AG09309 (cell line): ENCODE data around the gene PREX1.

Experiments
- DNase-seq: peaks from one replicate; pipeline ENCODE4 v3.0.0-alpha.2; 2010; ENCODE audit warnings: low read depth
- H3K4me3 ChIP-seq: 2 replicates; pipeline ENCODE4 v1.5.1; 2011; ENCODE audit warnings: mild to moderate bottlenecking, low read depth, low read length, moderate library complexity; ENCODE audit not compliant: control insufficient read depth
- TF ChIP-seq, protein P1 (sequence below): IDR thresholded peaks from 2 replicates; pipeline ENCODE4 v1.5.1; 2011; ENCODE audit warnings: mild to moderate bottlenecking, low read depth, low read length, inconsistent platforms; ENCODE audit not compliant: insufficient read depth, control insufficient read depth; ENCODE audit errors: missing control alignments

The PREX1 gene

GRCh38 chr20:48766205-48766604 lies 61.6 kb downstream of the PREX1 start:
- no peak for DNase-seq
- TF ChIP-seq, protein P1, sequence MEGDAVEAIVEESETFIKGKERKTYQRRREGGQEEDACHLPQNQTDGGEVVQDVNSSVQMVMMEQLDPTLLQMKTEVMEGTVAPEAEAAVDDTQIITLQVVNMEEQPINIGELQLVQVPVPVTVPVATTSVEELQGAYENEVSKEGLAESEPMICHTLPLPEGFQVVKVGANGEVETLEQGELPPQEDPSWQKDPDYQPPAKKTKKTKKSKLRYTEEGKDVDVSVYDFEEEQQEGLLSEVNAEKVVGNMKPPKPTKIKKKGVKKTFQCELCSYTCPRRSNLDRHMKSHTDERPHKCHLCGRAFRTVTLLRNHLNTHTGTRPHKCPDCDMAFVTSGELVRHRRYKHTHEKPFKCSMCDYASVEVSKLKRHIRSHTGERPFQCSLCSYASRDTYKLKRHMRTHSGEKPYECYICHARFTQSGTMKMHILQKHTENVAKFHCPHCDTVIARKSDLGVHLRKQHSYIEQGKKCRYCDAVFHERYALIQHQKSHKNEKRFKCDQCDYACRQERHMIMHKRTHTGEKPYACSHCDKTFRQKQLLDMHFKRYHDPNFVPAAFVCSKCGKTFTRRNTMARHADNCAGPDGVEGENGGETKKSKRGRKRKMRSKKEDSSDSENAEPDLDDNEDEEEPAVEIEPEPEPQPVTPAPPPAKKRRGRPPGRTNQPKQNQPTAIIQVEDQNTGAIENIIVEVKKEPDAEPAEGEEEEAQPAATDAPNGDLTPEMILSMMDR = no peak
- H3K4me3 ChIP-seq = no peak overlapping the region

- H3K4me3 ChIP-seq = no peak overlapping the region
- TF ChIP-seq, protein P1 = no peak
- DNase-seq = no peak
Observed at GRCh38 chr20:48765359-48765758, 62.4 kb downstream of the PREX1 start.

DNA sequence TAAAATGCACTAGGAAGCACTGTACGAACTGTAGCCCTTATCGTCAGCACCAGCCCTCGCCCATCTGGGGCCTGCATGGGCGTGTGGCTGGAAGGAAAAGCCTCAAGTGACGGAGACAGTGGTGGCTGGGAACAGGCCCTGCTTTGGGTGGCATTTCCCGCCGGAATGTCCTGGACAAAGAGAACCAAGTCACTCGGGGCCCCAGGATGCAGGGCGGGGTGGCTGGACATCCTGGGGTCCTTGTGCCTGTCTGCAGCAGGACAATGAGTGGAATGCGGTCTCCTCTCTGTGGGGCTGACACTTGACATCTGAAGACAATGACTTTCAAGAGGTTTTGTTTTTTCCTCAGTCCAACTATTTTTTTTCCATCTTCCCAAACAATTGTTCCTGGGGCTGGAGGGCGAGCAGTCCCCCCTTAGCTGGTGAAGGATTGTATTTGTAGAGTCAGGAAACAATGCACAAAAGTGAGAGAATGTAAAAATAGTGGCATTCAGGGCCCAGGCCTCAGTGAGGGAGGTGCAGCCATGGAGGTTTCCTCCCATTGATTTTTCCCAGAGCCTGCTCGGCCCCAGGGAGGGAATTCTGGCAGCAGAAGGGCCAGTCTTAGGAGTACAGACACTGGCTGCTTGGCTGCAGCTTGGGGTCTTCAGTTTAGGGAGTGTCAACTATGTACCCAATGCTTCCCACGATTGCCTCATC lies 64.4 kb downstream of the PREX1 start:
- DNase-seq = no peak

GRCh38 chr20:48761874-48762273 lies 65.9 kb downstream of the PREX1 start:
- no peak overlapping the region for H3K4me3 ChIP-seq
- TF ChIP-seq, protein P1 = no peak
- no peak for DNase-seq

More for the DNA sequence above, 64.4 kb downstream of the PREX1 start:
- no peak overlapping the region for H3K4me3 ChIP-seq
- TF ChIP-seq, protein P1 = no peak

DNA sequence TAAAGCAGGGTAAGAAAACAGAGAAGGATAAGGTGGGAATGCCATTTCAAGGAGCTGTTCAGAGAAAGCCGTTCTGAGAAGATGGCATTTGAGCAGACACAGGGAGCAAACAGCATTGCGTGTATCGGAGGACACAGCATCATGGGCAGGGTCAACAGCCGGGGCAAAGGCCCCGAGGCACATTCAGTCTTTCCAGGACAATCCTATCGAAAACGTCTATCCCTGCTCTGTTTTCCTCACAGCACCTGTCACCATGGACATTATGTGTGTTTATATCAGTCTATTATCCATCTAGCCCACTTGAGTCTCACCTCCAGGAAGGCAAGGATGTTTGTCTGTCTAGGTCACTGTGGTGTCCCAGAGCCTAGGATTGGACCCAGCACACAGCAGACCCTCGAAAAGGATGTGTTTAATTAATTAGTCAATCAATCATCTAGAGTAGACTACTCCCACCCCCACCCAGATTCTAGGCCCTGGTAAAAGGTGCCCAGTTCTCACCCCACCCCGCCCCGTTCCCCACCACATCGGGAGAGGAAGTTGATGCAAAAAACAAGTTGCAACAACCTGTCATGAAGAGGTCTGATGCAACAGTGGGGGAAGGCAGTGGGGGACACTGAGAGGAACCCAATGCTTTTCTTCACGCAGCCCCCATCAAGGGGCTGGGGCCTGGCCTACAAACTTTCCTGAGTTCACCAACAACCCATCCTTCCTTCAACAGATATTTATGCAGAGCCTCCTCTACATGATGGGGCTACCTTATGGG lies 66.6 kb downstream of the PREX1 start:
- H3K4me3 ChIP-seq = no peak overlapping the region
- no peak for DNase-seq
- TF ChIP-seq, protein P1 = no peak

- no peak for DNase-seq
- TF ChIP-seq, protein P1 = no peak
- no peak overlapping the region for H3K4me3 ChIP-seq
Observed at GRCh38 chr20:48760403-48760983, 67.3 kb downstream of the PREX1 start.
